IMR-90 (cell line): ENCODE measurements around the gene RNF149. TPM values are rescaled to one million over a fixed set of nuclear protein-coding genes. Genes with fewer than 3 reads are reported as not detected.
A peak's percentile ranks its signal among the peaks of the same experiment; 100 is the strongest.

ENCODE experiments used
- ATAC-seq: fragments of 200-7000 bp; cut with Tn5 transposase; 2 replicates; pipeline ENCODE4 v1.9.1; 2020; ENCODE audit warnings: low read depth, mild to moderate bottlenecking, moderate library complexity
- BruUV-seq: library from RNA; stranded (reverse); fragments of 400-500 nt; replicated peaks from 2 replicates; lab custom pipeline; 2021; lab: Mats Ljungman, UMichigan
- CTCF ChIA-PET: fragments of 300-600 bp; formaldehyde crosslinking; extraction: SDS; loops from one replicate; lab custom pipeline; 2021; ENCODE audit warnings: antibody characterized with exemption; lab: Yijun Ruan, JAX
- POLR2A ChIA-PET: fragments of 300-600 bp; sonication (Branson Sonifier 250); formaldehyde crosslinking; loops from one replicate; lab custom pipeline; 2022; ENCODE audit warnings: antibody characterized with exemption; ENCODE audit not compliant: unreplicated experiment; lab: Charles Lee
- DNase-seq: peaks from one replicate; pipeline ENCODE4 v3.0.0; 2013
- H2AFZ ChIP-seq: replicated peaks from 2 replicates; pipeline ENCODE3; 2013; ENCODE audit warnings: low read length, mild to moderate bottlenecking; ENCODE audit not compliant: poor library complexity
- H2AK5ac ChIP-seq: 2 replicates; pipeline ENCODE4 v1.6.1; 2013; ENCODE audit warnings: low read depth, low read length, inconsistent platforms
- H2AK9ac ChIP-seq: replicated peaks from 2 replicates; pipeline ENCODE3; 2013; ENCODE audit warnings: mild to moderate bottlenecking, low read depth, low read length, moderate library complexity; ENCODE audit not compliant: poor library complexity
- H2BK120ac ChIP-seq: 2 replicates; pipeline ENCODE4 v1.6.1; 2013; ENCODE audit warnings: low read depth, low read length, inconsistent platforms
- H2BK15ac ChIP-seq: 3 replicates; pipeline ENCODE4 v1.6.1; 2013; ENCODE audit warnings: low read depth, low read length, inconsistent platforms
- H2BK20ac ChIP-seq: 2 replicates; pipeline ENCODE4 v1.6.1; 2013; ENCODE audit warnings: low read depth, mild to moderate bottlenecking, inconsistent platforms, low read length, moderate library complexity
- H2BK5ac ChIP-seq: 2 replicates; pipeline ENCODE4 v1.6.1; 2013; ENCODE audit warnings: mild to moderate bottlenecking, low read depth, low read length, inconsistent platforms; ENCODE audit not compliant: poor library complexity, severe bottlenecking
- H3K14ac ChIP-seq: replicated peaks from 2 replicates; pipeline ENCODE4 v1.6.1; 2013; ENCODE audit warnings: low read depth, low read length, inconsistent platforms
- H3K18ac ChIP-seq: 2 replicates; pipeline ENCODE4 v1.6.1; 2013; ENCODE audit warnings: low read depth, low read length, control low read depth
- H3K23ac ChIP-seq: 2 replicates; pipeline ENCODE4 v1.6.1; 2013; ENCODE audit warnings: low read depth, low read length, inconsistent platforms
- H3K27ac ChIP-seq: 2 replicates; pipeline ENCODE4 v1.5.1; 2013; ENCODE audit warnings: mild to moderate bottlenecking, control low read depth, low read length; ENCODE audit not compliant: insufficient read depth
- H3K27me3 ChIP-seq: 2 replicates; pipeline ENCODE4 v1.6.1; 2013; ENCODE audit warnings: low read length; ENCODE audit not compliant: control insufficient read depth, insufficient read depth
- H3K36me3 ChIP-seq: 2 replicates; pipeline ENCODE4 v1.6.1; 2013; ENCODE audit warnings: low read length, mixed read lengths; ENCODE audit not compliant: control insufficient read depth, insufficient read depth
- H3K4ac ChIP-seq: 2 replicates; pipeline ENCODE4 v1.6.1; 2013; ENCODE audit warnings: low read depth, low read length, inconsistent platforms
- H3K4me1 ChIP-seq: 2 replicates; pipeline ENCODE4 v1.6.1; 2013; ENCODE audit warnings: low read length, mixed read lengths; ENCODE audit not compliant: control insufficient read depth, insufficient read depth
- H3K4me2 ChIP-seq: 2 replicates; pipeline ENCODE4 v1.6.1; 2013; ENCODE audit warnings: low read depth, mild to moderate bottlenecking, control low read depth, low read length, moderate library complexity
- H3K4me3 ChIP-seq: 2 replicates; pipeline ENCODE4 v1.5.1; 2013; ENCODE audit warnings: low read depth, mild to moderate bottlenecking, control low read depth, low read length, moderate library complexity; ENCODE audit not compliant: insufficient read depth
- H3K56ac ChIP-seq: 2 replicates; pipeline ENCODE4 v1.6.1; 2013; ENCODE audit warnings: low read length, inconsistent platforms; ENCODE audit not compliant: insufficient read depth; ENCODE audit errors: extremely low read depth
- H3K79me1 ChIP-seq, 2 experiments: 2 replicates each; pipeline ENCODE4 v1.6.1; 2013; ENCODE audit warnings: low read length in 2 of 2, inconsistent platforms in 1 of 2, low read depth in 1 of 2
- H3K9ac ChIP-seq: 2 replicates; pipeline ENCODE4 v1.6.1; 2013; ENCODE audit warnings: low read depth, low read length, control low read depth
- H3K9me1 ChIP-seq: 2 replicates; pipeline ENCODE4 v1.6.1; 2013; ENCODE audit warnings: low read length, inconsistent platforms; ENCODE audit not compliant: insufficient read depth
- H3K9me3 ChIP-seq: 2 replicates; pipeline ENCODE4 v1.6.1; 2013; ENCODE audit warnings: low read length; ENCODE audit not compliant: control insufficient read depth, insufficient read depth
- H4K20me1 ChIP-seq: 2 replicates; pipeline ENCODE4 v1.6.1; 2013; ENCODE audit warnings: low read length, inconsistent platforms; ENCODE audit not compliant: insufficient read depth
- H4K5ac ChIP-seq: 2 replicates; pipeline ENCODE4 v1.6.1; 2013; ENCODE audit warnings: mild to moderate bottlenecking, low read depth, low read length, control low read depth
- H4K8ac ChIP-seq, 2 experiments: 2 replicates each; pipeline ENCODE4 v1.6.1; 2013; ENCODE audit warnings: low read depth in 2 of 2, low read length in 2 of 2, control low read depth in 1 of 2, inconsistent platforms in 1 of 2
- H4K91ac ChIP-seq: 2 replicates; pipeline ENCODE4 v1.6.1; 2013; ENCODE audit warnings: low read depth, low read length, inconsistent platforms; ENCODE audit not compliant: insufficient read depth
- BHLHE40 ChIP-seq: fragments of 150-350 bp; IDR thresholded peaks from 2 replicates; pipeline ENCODE4 v1.6.1; 2016; ENCODE audit warnings: mild to moderate bottlenecking, low read depth, low read length
- CEBPB ChIP-seq: IDR thresholded peaks from 2 replicates; pipeline ENCODE4 v1.6.1; 2012; ENCODE audit warnings: low read depth, low read length, improper control_type of control experiment
- CHD1 ChIP-seq: IDR thresholded peaks from 2 replicates; pipeline ENCODE4 v1.6.1; 2012; ENCODE audit warnings: low read depth, low read length, improper control_type of control experiment
- MAFK ChIP-seq: IDR thresholded peaks from 2 replicates; pipeline ENCODE4 v1.6.1; 2012; ENCODE audit warnings: low read depth, low read length, improper control_type of control experiment
- MAZ ChIP-seq: IDR thresholded peaks from 2 replicates; pipeline ENCODE4 v1.6.1; 2012; ENCODE audit warnings: low read depth, mild to moderate bottlenecking, low read length, improper control_type of control experiment, moderate library complexity, borderline replicate concordance
- MXI1 ChIP-seq: IDR thresholded peaks from 2 replicates; pipeline ENCODE4 v1.6.1; 2012; ENCODE audit warnings: low read depth, mild to moderate bottlenecking, low read length, moderate library complexity, borderline replicate concordance
- NFE2L2 ChIP-seq: fragments of 150-350 bp; IDR thresholded peaks from 2 replicates; pipeline ENCODE4 v1.6.1; 2016; ENCODE audit warnings: low read depth, mild to moderate bottlenecking, low read length
- POLR2A ChIP-seq: IDR thresholded peaks from 2 replicates; pipeline ENCODE4 v1.6.1; 2012; ENCODE audit warnings: mild to moderate bottlenecking, low read depth, low read length
- RAD21 ChIP-seq: IDR thresholded peaks from 2 replicates; pipeline ENCODE4 v1.6.1; 2012; ENCODE audit warnings: low read length, improper control_type of control experiment
- RCOR1 ChIP-seq: IDR thresholded peaks from 2 replicates; pipeline ENCODE4 v1.6.1; 2012; ENCODE audit warnings: mild to moderate bottlenecking, low read length, improper control_type of control experiment; ENCODE audit not compliant: insufficient replicate concordance
- SMC3 ChIP-seq: fragments of 150-350 bp; IDR thresholded peaks from 2 replicates; pipeline ENCODE4 v1.6.1; 2016; ENCODE audit warnings: low read depth, mild to moderate bottlenecking, antibody characterized with exemption, low read length, moderate library complexity
- WGBS, 2 experiments: methylation state at CpG; one replicate each; pipeline versions ENCODE4 v1.1.5 to v1.1.7; 2013; ENCODE audit warnings: missing lambda C conversion rate in 2 of 2; ENCODE audit not compliant: insufficient read length in 1 of 2; ENCODE audit errors: extremely low coverage in 2 of 2; 5-methylcytosine and 5-hydroxymethylcytosine counted together
- dilution Hi-C: fragments of 300-500 bp; cut with HindIII; formaldehyde crosslinking; loops from one replicate; pipeline ENCODE4 v1.14.3; 2018; ENCODE audit warnings: low sequenced_read_pairs; ENCODE audit not compliant: unreplicated experiment
- in situ Hi-C: fragments of 300-500 bp; cut with MboI; formaldehyde crosslinking; loops from 3 replicates; pipeline ENCODE4 v1.14.3; 2019; ENCODE audit warnings: low sequenced_read_pairs, inconsistent platforms, mixed read lengths
- intact Hi-C: fragments of 100-400 bp; cut with micrococcal nuclease; formaldehyde crosslinking; loops from 2 replicates; pipeline ENCODE4 v1.10.0; 2022
- polyA plus RNA-seq, 3 experiments: library from polyadenylated mRNA; depleted of rRNA; stranded (reverse); fragments of >200 nt; gene quantifications; 2 replicates each; pipeline ENCODE4 v1.2.3, GENCODE V29; 2012; ENCODE audit warnings: low replicate concordance in 1 of 3
- total RNA-seq: library from RNA; depleted of rRNA; stranded (reverse); fragments of >200 nt; gene quantifications from 2 replicates; pipeline ENCODE4 v1.2.3, GENCODE V29; 2012
- TF ChIP-seq, protein P1 (sequence below): fragments of 150-350 bp; IDR thresholded peaks from 2 replicates; pipeline ENCODE4 v1.6.1; 2016; ENCODE audit warnings: low read depth, mild to moderate bottlenecking, low read length, moderate library complexity, borderline replicate concordance
- TF ChIP-seq, protein P2 (sequence below): fragments of 150-350 bp; IDR thresholded peaks from 2 replicates; pipeline ENCODE4 v1.6.1; 2017; ENCODE audit warnings: mild to moderate bottlenecking, antibody characterized with exemption, low read length, low read depth
- TF ChIP-seq, protein P3 (sequence below): conservative IDR thresholded peaks from 2 replicates; pipeline ENCODE4 v1.5.1; 2012; ENCODE audit warnings: mild to moderate bottlenecking, low read depth, low read length, improper control_type of control experiment

RNF149 gene
- total and polyA plus RNA-seq, 2 of the 4 experiments (the other 2 are of a cell fraction), result 14.5 to 18.6 TPM

- CTCF ChIA-PET, result interaction anchor here (0.7 kb wide), 1 partner anchor 376 kb away, joined by 3 read pairs; no protein-coding TSS in a partner anchor
- dilution Hi-C loops, result no loop called here
These were observed 20.0 kb upstream of the RNF149 start for GRCh38 chr2:101328474-101329007.

More at GRCh38 chr2:101328474-101329007, 20.0 kb upstream of the RNF149 start:
- H2BK5ac ChIP-seq, result no peak overlapping the region
- no peaks in the 10 kb centered on the region for H4K20me1 ChIP-seq
- H3K23ac ChIP-seq, result peak overlapping the region; percentile 8; the same call in 1 of the 2 replicates
- no CpG with 5 or more reads among the region's 3 CpGs for WGBS, 2 experiments
- no peak overlapping the region for H3K56ac ChIP-seq
- H3K18ac ChIP-seq, result no peak overlapping the region; the same call in 1 of the 2 replicates
- in situ Hi-C loops, result no loop called here
- H4K8ac ChIP-seq, result peak overlapping the region; percentile 10 to 71
- POLR2A ChIA-PET, result no interaction called here
- no peak overlapping the region for H4K91ac ChIP-seq
- H3K4ac ChIP-seq, result peak overlapping the region; percentile 34; the same call in 1 of the 2 replicates
- TF ChIP-seq NFE2L2, result no peak
- no peak for TF ChIP-seq RAD21
- no peak for TF ChIP-seq MAFK
- no peak for TF ChIP-seq CEBPB
- TF ChIP-seq RCOR1, result no peak
- TF ChIP-seq BHLHE40, result no peak
- no peak for TF ChIP-seq SMC3
- TF ChIP-seq, protein P1, sequence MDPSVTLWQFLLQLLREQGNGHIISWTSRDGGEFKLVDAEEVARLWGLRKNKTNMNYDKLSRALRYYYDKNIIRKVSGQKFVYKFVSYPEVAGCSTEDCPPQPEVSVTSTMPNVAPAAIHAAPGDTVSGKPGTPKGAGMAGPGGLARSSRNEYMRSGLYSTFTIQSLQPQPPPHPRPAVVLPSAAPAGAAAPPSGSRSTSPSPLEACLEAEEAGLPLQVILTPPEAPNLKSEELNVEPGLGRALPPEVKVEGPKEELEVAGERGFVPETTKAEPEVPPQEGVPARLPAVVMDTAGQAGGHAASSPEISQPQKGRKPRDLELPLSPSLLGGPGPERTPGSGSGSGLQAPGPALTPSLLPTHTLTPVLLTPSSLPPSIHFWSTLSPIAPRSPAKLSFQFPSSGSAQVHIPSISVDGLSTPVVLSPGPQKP, result no peak
- TF ChIP-seq, protein P2, sequence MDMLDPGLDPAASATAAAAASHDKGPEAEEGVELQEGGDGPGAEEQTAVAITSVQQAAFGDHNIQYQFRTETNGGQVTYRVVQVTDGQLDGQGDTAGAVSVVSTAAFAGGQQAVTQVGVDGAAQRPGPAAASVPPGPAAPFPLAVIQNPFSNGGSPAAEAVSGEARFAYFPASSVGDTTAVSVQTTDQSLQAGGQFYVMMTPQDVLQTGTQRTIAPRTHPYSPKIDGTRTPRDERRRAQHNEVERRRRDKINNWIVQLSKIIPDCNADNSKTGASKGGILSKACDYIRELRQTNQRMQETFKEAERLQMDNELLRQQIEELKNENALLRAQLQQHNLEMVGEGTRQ, result no peak
- TF ChIP-seq CHD1, result no peak
- no peak for TF ChIP-seq POLR2A
- TF ChIP-seq MXI1, result no peak
- TF ChIP-seq, protein P3, sequence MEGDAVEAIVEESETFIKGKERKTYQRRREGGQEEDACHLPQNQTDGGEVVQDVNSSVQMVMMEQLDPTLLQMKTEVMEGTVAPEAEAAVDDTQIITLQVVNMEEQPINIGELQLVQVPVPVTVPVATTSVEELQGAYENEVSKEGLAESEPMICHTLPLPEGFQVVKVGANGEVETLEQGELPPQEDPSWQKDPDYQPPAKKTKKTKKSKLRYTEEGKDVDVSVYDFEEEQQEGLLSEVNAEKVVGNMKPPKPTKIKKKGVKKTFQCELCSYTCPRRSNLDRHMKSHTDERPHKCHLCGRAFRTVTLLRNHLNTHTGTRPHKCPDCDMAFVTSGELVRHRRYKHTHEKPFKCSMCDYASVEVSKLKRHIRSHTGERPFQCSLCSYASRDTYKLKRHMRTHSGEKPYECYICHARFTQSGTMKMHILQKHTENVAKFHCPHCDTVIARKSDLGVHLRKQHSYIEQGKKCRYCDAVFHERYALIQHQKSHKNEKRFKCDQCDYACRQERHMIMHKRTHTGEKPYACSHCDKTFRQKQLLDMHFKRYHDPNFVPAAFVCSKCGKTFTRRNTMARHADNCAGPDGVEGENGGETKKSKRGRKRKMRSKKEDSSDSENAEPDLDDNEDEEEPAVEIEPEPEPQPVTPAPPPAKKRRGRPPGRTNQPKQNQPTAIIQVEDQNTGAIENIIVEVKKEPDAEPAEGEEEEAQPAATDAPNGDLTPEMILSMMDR, result no peak
- TF ChIP-seq MAZ, result no peak
- DNase-seq, result peak; percentile 87
- no TSS peak for BruUV-seq
- H3K4me3 ChIP-seq, result no peak overlapping the region
- no peak overlapping the region for H2BK120ac ChIP-seq
- H3K27ac ChIP-seq, result no peak overlapping the region
- no peaks in the 10 kb centered on the region for H3K4me1 ChIP-seq
- no peak overlapping the region for H3K9ac ChIP-seq
- no peaks in the 10 kb centered on the region for H3K27me3 ChIP-seq
- H3K4me2 ChIP-seq, result no peak overlapping the region
- peak overlapping the region; percentile 21; the same call in 1 of the 2 replicates for H2BK20ac ChIP-seq
- H2AK9ac ChIP-seq, result no peak overlapping the region
- H2BK15ac ChIP-seq, result no peak overlapping the region
- peak overlapping the region; percentile 67 for H2AFZ ChIP-seq
- intact Hi-C loops, result no loop called here
- peak; percentile 24; the same call in 1 of the 2 replicates for ATAC-seq
- H3K9me3 ChIP-seq, result no peaks in the 10 kb centered on the region; the same call in 1 of the 2 replicates
- no peaks in the 10 kb centered on the region for H3K36me3 ChIP-seq
- no peaks in the 10 kb centered on the region for H3K79me1 ChIP-seq
- H2AK5ac ChIP-seq, result no peak overlapping the region
- H3K14ac ChIP-seq, result peak overlapping the region; percentile 61
- H4K5ac ChIP-seq, result peak overlapping the region; percentile 60; the same call in 1 of the 2 replicates
- H3K9me1 ChIP-seq, result 0 out of 2 replicates have a peak, but pooled peaks cover 3% of the 10 kb centered on the region
